HepG2 (cell line): ENCODE results near the gene STRIP1. TPM values are rescaled to one million over a fixed set of nuclear protein-coding genes. Genes with fewer than 3 reads are reported as not detected.

ENCODE experiments used
- ATAC-seq: fragments of 200-7000 bp; cut with Tn5 transposase; 3 replicates; pipeline ENCODE4 v1.9.1; 2020; ENCODE audit warnings: mild to moderate bottlenecking, moderate library complexity
- BruUV-seq: library from RNA; stranded (reverse); fragments of 400-500 nt; replicated peaks from 2 replicates; lab custom pipeline; 2021; lab: Mats Ljungman, UMichigan
- CTCF ChIA-PET: fragments of 300-600 bp; formaldehyde crosslinking; extraction: SDS; loops from one replicate; lab custom pipeline; 2021; ENCODE audit warnings: low total read pairs, inconsistent platforms, low intra/inter-chr PET ratio; lab: Yijun Ruan, JAX
- POLR2A ChIA-PET: fragments of 350-600 bp; sonication (Branson Sonifier 250); formaldehyde crosslinking; loops from one replicate; lab custom pipeline; 2020; ENCODE audit warnings: antibody characterized with exemption, inconsistent platforms; lab: Yijun Ruan, JAX
- DNase-seq: peaks from one replicate; pipeline ENCODE4 v3.0.0-alpha.2; 2015; ENCODE audit warnings: low spot score
- FAIRE-seq: peaks from 3 replicates; lab custom pipeline; 2011; peaks lifted over from hg19 to GRCh38; lab: Jason Lieb, UNC
- H2AFZ ChIP-seq: one replicate; pipeline ENCODE4 v1.6.1; 2011; ENCODE audit warnings: low read length, inconsistent platforms
- H3K27ac ChIP-seq: fragments of 300-600 bp; 3 replicates; pipeline ENCODE4 v1.8.0; 2011; ENCODE audit warnings: mixed run types, mild to moderate bottlenecking, mixed read lengths, low read length, inconsistent platforms; ENCODE audit not compliant: insufficient read depth; ENCODE audit errors: extremely low read length
- H3K27me3 ChIP-seq, 2 experiments: fragments of 200-600 bp in 1 of 2; 2 replicates in 1 of 2; 3 replicates in 1 of 2; pipeline versions ENCODE4 v1.6.0 to v1.8.0; 2011; ENCODE audit warnings: low read length in 2 of 2, mild to moderate bottlenecking in 2 of 2, moderate library complexity in 2 of 2, inconsistent platforms in 1 of 2; ENCODE audit not compliant: insufficient read depth in 2 of 2, control insufficient read depth in 1 of 2
- H3K36me3 ChIP-seq, 2 experiments: fragments of 200-600 bp in 1 of 2; replicated peaks in 1 of 2; 2 replicates in 1 of 2; 3 replicates in 1 of 2; pipeline versions ENCODE4 v1.5.1 to v1.8.0; 2011; ENCODE audit warnings: low read length in 2 of 2, inconsistent platforms in 1 of 2; ENCODE audit not compliant: insufficient read depth in 2 of 2, control insufficient read depth in 1 of 2
- H3K4me1 ChIP-seq: 2 replicates; pipeline ENCODE4 v1.5.1; 2012; ENCODE audit warnings: low read length, inconsistent platforms; ENCODE audit not compliant: insufficient read depth
- H3K4me2 ChIP-seq: 2 replicates; pipeline ENCODE4 v1.6.0; 2011; ENCODE audit warnings: low read depth, low read length, inconsistent platforms
- H3K4me3 ChIP-seq, 3 experiments: fragments of 200-600 bp in 1 of 3; sonication (generic), shearing (Covaris generic) in 1 of 3; replicated peaks in 1 of 3; 2 replicates each; pipeline ENCODE4 v1.5.1; 2011 to 2016; ENCODE audit warnings: low read length in 3 of 3, inconsistent platforms in 2 of 3, low read depth in 2 of 3, mild to moderate bottlenecking in 2 of 3, control low read depth in 1 of 3, mixed read lengths in 1 of 3; ENCODE audit not compliant: insufficient read depth in 1 of 3
- H3K79me2 ChIP-seq: one replicate; pipeline ENCODE4 v1.6.1; 2011; ENCODE audit warnings: low read length, inconsistent platforms; ENCODE audit not compliant: insufficient read depth
- H3K9ac ChIP-seq: 2 replicates; pipeline ENCODE4 v1.6.0; 2011; ENCODE audit warnings: mild to moderate bottlenecking, low read depth, low read length, inconsistent platforms; ENCODE audit not compliant: insufficient read depth
- H3K9me3 ChIP-seq: 2 replicates; pipeline ENCODE4 v1.5.1; 2012; ENCODE audit warnings: mild to moderate bottlenecking, low read length
- H4K20me1 ChIP-seq: 2 replicates; pipeline ENCODE4 v1.6.0; 2011; ENCODE audit warnings: inconsistent platforms, mild to moderate bottlenecking, low read length, moderate library complexity; ENCODE audit not compliant: insufficient read depth
- MEIS1 ChIP-seq: sonication (generic); formaldehyde crosslinking; IDR thresholded peaks from 2 replicates; pipeline ENCODE4 v1.9.0; 2021; ENCODE audit warnings: mild to moderate bottlenecking, missing genetic modification reagents, moderate library complexity, borderline replicate concordance
- NR1H2 ChIP-seq: sonication (generic); formaldehyde crosslinking; IDR thresholded peaks from 2 replicates; pipeline ENCODE4 v1.8.1; 2022; ENCODE audit warnings: low read depth, missing genetic modification reagents, borderline replicate concordance
- SPEN ChIP-seq: sonication (generic); formaldehyde crosslinking; IDR thresholded peaks from 2 replicates; pipeline ENCODE4 v1.5.1; 2020; ENCODE audit warnings: low read depth, mild to moderate bottlenecking, missing genetic modification reagents
- WGBS: methylation state at CpG from one replicate; pipeline ENCODE4 v1.1.6; 2017; ENCODE audit warnings: low lambda C conversion rate; 5-methylcytosine and 5-hydroxymethylcytosine counted together
- in situ Hi-C: cut with HindIII; loops from 2 replicates; pipeline ENCODE4 v1.10.0; 2017; ENCODE audit warnings: low pct_unique_long_range_greater_than_20kb; ENCODE audit not compliant: extremely low pct_ligation_motif_present
- intact Hi-C: fragments of 100-400 bp; cut with micrococcal nuclease; formaldehyde crosslinking; loops from one replicate; pipeline ENCODE4 v1.10.0; 2022; ENCODE audit not compliant: unreplicated experiment
- polyA plus RNA-seq, 8 experiments: library from polyadenylated mRNA; depleted of rRNA in 3 of 8; stranded (reverse) in 7 of 8; unstranded in 1 of 8; fragments of >200 nt; fragmentation: Illumina TruSeq in 4 of 8; extraction: Trizol in 4 of 8; gene quantifications; 2 replicates each; pipeline versions ENCODE4 v1.2.1 to v1.2.3, GENCODE V29; 2011 to 2016; ENCODE audit warnings: low read depth in 4 of 8, missing spikeins in 1 of 8, mixed read lengths in 1 of 8; ENCODE audit not compliant: insufficient read depth in 1 of 8
- total RNA-seq, 5 experiments: library from RNA; depleted of rRNA; stranded (reverse); fragments of >200 nt; fragmentation: Illumina TruSeq; extraction: Trizol; gene quantifications; 2 replicates each; pipeline ENCODE4 v1.2.3, GENCODE V29; 2016; ENCODE audit warnings: low read depth in 1 of 5

Gene STRIP1
- total and polyA plus RNA-seq, 2 of the 13 experiments (the other 11 are each of a cell fraction or from before 2014, with no cell fraction given) = 20.9 to 27.9 TPM

GRCh38 chr1:110019770-110020169, 14.7 kb upstream of the STRIP1 start:
- peaks cover 29 to 92% of the 10 kb centered on the region in 2 experiments for H3K36me3 ChIP-seq
- intact Hi-C loops = no loop called here
- H3K27ac ChIP-seq = no peak overlapping the region
- H2AFZ ChIP-seq = no peak overlapping the region
- no peak overlapping the region for H3K4me2 ChIP-seq
- DNase-seq (no peak), ATAC-seq (no peak), FAIRE-seq (no peak)
- no peaks in the 10 kb centered on the region for H3K9me3 ChIP-seq
- no peak overlapping the region for H3K9ac ChIP-seq
- POLR2A ChIA-PET = no interaction called here
- no peaks in the 10 kb centered on the region for H3K79me2 ChIP-seq
- in situ Hi-C loops = no loop called here
- no peak for TF ChIP-seq SPEN (CRISPR knock-in tag)
- no TSS peak for BruUV-seq
- H3K4me1 ChIP-seq = no peaks in the 10 kb centered on the region
- no peak overlapping the region for H3K4me3 ChIP-seq
- H4K20me1 ChIP-seq = no peaks in the 10 kb centered on the region
- CTCF ChIA-PET = no interaction called here
- no peaks in the 10 kb centered on the region for H3K27me3 ChIP-seq
- WGBS = 96% methylated on average over 1 of the region's 1 CpG

DNA sequence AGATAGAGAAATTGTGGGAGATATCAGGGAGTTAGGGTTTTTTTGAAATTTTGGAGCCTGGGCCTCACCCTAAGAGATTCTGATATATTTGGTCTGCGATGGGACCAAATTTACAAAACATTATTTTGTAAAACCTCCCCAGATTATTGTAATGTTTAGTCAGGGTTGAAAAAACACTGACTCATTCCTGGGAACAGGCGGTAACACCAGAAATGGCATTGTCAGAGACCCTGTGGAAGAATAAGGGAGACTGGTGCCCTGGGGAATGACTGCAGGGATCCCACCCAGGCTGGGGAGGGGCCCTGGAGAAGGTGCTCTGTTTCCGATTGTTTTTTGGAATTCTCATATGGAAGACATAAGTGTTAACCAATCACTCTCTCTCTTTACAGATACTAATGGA, 13.1 kb upstream of the STRIP1 start:
- H3K36me3 ChIP-seq = peaks cover 23 to 79% of the 10 kb centered on the region in 2 experiments
- H3K9me3 ChIP-seq = no peaks in the 10 kb centered on the region
- ChIA-PET POLR2A (no interaction called here), CTCF (no interaction called here)
- intact Hi-C loops = no loop called here
- no peaks in the 10 kb centered on the region for H3K4me1 ChIP-seq
- in situ Hi-C loops = no loop called here
- H3K9ac ChIP-seq = no peak overlapping the region
- BruUV-seq = no TSS peak
- no peaks in the 10 kb centered on the region for H3K79me2 ChIP-seq
- TF ChIP-seq NR1H2 (CRISPR knock-in tag) (no peak), MEIS1 (CRISPR knock-in tag) (no peak)
- no peak overlapping the region for H3K27ac ChIP-seq
- no peak overlapping the region for H3K4me2 ChIP-seq
- WGBS = 95% methylated on average over 3 of the region's 3 CpGs
- no peaks in the 10 kb centered on the region for H4K20me1 ChIP-seq
- H3K4me3 ChIP-seq = no peak overlapping the region
- no peak for DNase-seq
- FAIRE-seq = no peak
- no peaks in the 10 kb centered on the region for H3K27me3 ChIP-seq
- no peak for ATAC-seq
- H2AFZ ChIP-seq = no peak overlapping the region
